ENCODE data around the gene PBX1.
"Not testable (repeated sequence)": the region's sequence is repeated elsewhere in the genome, so short reads cannot be mapped to it uniquely, and the experiment has no call there.

Gene PBX1

DNA sequence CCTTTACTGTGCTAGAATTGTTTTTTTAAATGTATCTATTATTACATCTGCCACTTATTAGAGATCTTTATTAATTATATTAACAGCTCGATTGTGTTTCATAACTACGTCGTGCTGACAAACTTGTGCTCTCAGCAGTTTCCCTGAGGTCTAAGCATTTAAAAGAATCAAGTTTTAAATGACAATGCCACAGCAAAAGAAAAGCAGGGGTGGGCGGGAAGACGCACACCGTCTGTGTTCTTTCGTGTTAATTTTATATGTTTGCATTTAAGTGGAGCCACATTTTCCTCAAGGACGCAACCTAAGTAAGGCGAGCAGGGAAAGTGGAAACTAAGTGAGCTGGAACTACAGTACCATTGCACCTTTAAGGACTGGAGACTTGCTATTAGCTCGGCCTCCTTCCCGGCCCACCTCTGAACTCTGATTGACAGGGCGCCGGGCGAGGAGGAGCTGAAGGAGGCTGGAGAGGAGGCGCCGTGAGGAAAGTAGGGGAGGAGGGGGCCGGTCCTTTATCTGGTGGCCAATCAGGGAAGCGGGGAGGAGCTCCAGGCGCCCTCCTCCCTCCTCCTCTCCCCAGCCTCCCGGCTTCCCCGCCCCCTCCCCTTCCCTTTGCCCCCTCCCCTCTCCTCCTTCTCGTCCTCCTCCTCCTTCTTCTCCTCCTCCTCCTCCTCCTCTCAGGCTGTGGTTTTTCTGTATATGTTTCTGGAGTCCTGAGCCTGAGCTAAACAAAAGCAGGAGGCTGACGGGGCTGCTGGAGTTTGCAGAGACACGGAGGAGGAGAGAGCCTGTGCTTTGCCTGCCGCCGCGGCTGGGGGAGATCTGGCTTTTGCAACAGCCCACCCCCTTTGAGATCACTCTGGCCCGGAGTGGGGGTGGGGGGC is at the start of gene PBX1:
Gene PBX1, plus strand, starts transcription at position 724 of the 881 bp plus-strand sequence.
- peak; percentile 99 for DNase-seq

DNA sequence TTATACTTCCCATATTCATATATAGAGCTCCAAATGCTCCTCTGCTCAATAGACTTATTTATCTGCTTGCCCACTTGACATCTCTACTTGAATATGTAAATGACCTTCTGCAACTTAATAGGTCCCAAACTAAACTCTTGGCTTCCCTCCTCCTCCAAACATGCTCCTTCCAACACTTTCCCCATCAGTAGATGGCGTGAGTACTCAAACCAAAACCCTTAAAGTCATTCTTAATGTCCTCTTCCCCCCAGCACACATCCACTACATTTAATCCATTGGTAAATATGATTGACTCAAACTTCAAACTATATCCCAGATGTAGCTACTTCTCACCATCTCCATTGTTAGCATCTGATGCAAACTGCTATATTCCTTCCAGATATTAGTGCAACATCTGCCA is 48.5 kb upstream of the PBX1 start:
- DNase-seq, result no peak

DNA sequence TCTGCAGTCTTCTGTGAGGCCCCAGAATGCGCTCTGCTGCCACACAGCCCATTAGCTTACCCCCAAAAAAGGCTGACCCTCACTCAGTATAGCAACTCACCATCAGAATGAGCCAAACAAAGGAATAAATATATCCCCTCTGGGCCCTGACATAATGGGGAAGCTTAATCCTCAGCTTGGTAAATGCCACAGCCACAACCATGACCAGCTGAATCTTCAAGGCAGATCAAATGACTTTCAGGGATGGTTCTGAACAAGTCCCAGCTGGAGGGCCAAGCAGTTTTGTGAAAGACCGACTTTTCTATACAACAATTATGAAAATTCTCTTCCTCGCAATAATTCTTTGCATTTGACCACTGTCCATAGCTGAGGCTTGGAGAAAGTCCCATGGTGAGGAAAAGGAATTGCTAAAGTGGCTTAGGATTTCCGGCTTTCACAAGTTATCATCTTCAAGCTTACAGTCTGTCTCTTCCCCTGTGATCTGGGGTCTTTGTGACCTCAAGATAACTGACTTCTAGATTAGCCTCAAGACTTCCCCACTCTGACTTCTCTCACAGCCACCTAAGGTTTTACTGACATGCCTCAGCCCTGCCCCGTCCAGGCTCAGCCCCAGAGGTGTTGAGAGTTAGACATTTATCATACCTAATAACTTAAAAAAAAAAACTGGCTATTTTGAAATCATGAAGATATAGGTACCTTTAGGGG is 47.8 kb upstream of the PBX1 start:
- DNase-seq, result no peak

DNA sequence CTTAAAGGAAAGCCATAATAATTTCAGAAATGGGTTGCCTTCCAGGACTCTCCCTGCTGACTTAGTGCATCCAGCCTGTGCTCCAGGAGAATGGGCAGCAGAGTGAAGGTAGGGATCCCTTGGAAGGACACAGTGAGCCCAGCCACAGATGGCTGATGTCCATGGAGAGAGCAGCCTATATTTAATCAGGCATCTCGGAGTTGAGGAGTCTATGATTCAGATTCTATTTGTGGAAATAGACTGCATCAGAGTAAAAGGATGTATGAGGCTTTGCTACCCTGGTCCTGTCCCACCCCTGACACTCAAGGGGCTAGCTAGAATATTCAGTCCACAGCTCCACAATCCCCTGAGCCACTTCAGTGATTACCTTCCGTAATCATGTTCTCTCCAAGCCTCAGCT is 43.8 kb upstream of the PBX1 start:
- no peak for DNase-seq

DNA sequence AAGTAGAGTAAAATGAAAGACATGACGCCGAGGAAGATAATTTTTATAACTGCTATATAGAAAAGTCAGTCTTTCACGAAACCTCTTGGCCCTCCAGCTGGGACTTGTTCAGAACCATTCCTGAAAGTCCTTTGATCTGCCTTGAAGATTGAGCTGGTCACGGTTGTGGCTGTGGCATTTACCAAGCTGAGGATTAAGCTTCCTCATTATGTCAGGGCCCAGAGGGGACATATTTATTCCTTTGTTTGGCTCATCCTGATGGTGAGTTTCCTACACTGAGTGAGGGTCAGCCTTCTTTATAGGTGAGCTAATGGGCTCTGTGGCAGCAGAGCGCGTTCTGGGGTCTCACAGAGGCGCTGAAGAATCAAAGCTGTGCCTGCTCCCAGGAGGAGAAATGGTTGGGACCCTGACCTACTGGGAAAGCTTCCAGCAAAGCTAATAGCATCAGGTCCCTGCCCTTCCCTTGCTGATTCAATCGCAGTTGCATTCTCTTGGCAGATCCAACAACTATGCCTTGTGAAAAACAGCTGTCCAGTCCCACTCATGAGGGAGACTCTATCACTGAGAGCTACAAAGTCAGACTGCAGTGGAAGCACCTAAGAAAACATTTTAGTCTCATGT is 43.2 kb upstream of the PBX1 start:
- DNase-seq, result no peak

DNA sequence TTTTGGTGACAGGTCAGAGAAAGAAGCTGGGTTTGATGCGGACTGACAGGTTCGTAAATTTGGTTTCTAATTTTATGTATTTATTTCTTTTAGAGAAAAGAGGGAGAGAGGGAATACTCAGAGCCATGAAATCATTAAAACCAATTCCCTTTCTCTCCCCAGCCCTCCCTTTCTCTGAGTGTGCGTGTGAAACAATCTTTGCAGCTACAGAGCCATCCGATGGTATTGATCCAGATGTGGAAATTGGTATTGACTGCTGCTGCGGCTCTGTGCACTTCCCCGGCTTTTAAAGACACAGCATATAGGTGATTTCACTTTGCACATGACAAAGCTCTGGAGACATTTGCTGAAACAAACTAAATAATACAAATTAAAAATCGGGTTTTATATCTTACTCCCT is 42.4 kb upstream of the PBX1 start:
- DNase-seq, result no peak

DNA sequence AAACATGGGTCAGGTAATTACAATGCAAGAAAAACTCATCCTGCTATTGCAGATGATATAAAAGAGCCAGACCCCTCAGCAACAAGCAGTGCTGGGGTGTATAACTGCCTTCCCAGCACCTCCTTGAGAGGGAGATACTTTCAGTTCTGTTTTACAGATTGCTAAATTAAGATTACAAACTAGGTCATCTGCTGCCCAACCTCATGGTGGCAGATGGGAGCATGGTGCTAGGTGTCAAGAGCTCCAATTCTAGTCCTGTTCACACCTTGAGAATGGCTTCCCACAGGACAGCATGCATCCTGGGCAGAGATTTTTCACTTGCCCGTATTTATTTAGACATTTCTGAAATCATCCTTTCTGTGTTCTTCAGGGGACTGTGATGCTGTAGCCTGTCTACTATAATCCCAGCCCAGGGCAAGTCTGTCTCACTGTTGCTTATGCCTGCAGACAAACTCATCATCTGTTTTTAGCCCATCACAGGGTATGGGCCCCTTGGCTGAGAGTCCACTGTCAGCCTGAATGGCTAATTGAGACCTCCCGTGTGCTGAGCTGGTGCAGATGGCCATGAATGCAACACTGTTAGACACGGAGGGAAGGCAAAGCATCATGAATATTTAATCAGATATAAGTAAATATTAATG is 40.2 kb upstream of the PBX1 start:
- no peak for DNase-seq

DNA sequence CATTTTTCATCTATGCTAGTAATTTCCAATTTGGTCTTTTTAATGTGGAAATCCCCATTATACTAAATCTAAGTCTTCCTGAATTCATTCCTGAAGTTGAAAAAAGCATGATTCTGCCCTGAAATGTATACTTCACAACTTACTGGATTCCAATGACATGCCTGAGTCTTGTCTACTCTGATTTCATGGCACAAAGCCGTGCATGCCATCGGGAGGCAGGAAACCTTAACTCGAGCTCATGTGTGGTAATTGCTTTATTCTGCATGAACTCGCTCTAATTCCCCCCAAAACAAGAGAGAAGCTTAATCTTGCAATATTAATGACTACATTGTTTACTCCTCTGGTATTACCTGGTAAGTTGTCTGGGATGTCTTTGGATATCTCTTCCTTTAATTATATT is 39.6 kb upstream of the PBX1 start:
- DNase-seq, result no peak

DNA sequence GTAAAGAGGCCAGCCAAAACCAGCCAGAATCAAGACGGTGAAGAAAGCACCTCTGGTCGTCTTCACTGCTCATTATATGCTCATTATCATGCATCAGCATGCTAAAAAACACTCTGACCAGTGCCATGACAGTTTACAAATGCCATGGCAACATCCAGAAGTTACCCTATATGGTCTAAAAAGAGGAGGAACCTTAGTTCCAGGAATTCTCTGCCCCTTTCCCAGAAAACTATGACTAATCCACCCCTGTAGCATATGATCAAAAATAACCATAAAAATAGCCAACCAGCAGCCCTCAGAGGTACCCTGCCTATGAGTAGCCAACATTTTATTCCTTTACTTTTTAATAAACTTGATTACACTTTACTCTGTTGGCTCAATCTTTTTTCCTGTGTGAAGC is 34.2 kb upstream of the PBX1 start:
- DNase-seq, result no peak

DNA sequence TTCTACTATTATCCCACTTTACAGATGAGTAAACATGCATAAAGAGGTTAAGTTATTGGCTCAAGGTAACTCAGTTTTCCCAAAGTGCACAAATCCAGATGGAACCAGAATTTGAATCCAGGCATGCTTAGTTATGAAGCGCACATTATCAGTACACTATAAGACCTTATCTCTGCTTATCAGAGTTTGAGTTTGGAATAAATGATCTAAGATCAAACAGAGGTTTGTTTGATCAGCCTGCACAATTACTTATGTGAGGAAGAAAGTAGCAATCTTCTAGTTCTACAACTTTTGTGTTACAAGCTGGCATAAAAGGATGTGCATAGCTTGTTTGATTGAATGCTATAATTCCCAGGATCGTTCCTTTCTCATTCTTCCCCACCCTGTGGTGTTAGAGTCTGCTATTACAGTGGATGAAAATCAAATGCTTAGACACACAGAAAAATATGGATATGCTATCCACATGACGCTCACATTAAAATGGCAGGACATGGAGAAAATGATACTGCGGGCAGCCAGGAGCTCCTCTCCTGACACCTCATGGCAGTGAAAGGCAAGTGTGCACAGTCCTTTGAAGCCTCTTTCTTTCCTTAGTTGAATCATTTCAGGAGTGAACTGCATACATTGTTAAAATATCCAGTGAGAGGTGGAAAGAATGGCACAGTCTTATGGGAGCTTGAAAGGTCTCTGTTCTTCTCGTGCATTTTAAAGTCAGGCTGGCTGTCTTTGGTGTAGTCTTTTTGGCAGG is 23.9 kb upstream of the PBX1 start:
- no peak for DNase-seq

DNA sequence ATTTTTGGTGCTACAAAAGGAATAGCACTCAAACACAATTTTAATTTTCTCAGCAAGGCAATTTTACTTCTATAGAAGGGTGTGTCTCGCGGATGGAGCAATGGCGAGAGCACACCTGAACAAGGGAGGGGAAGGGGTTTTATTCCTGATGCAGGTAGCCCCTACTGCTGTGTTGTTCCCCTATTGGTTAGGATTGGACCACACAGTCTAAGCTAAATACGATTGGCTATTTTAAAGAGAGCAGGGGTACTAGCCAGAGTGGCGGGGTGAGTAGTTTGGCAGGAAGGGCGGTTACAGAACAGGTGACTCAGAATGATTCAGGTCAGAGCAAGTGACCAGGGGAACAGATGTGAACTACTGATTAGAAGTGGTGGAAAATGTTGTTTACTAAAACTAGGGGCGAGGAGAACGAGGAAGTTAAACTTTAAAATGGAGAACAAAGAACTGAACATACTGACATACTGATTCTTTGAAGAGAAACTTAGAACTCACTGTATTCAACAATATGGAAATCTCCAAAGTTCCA is 6.5 kb upstream of the PBX1 start:
- not testable (repeated sequence) for DNase-seq

DNA sequence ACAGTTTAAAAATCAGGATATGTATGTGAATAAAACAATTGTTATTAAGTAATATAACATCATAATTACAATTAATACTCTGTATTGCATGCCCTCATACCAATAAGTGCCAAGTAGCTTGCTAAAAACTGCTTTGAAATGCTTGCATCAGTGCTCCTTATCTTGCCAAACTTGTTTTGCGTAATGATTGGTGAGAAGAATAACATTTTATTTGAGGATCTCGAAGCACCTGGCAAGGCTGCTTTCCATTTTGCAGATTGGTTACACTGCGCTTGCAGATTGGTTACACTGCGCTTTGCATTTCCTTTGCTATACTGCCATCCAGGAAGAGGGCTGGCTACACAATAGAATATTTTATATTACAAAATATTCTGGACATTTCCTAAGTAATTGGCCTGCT is 1.7 kb upstream of the PBX1 start:
- no peak for DNase-seq

DNA sequence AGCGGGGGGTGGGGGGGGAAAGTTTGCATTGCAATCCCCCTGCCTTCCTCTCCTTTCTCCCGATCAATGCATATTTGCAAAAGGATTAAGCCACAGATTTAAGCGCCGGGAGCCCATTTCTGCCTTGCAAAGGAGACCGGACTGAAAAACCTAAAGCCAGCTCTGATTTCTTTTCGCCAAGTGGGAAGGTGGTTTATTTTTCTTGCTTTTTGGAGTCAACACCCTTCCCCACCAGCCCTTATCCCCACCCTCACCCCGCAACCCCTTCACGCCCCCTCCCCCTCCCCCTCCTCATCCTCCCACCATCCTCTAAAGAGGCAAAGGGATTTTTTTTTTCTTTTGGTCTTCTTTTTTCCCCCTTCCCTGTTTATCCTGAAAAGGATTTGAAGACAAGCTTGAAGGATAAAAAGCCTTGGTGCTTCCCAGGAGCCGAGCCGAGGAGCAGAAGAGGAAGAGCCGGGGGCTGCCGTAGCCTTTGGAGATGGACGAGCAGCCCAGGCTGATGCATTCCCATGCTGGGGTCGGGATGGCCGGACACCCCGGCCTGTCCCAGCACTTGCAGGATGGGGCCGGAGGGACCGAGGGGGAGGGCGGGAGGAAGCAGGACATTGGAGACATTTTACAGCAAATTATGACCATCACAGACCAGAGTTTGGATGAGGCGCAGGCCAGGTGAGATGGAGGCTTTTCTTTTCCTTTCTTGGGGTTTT is 513 bp downstream of the PBX1 start:
- DNase-seq, result peak; percentile 69

DNA sequence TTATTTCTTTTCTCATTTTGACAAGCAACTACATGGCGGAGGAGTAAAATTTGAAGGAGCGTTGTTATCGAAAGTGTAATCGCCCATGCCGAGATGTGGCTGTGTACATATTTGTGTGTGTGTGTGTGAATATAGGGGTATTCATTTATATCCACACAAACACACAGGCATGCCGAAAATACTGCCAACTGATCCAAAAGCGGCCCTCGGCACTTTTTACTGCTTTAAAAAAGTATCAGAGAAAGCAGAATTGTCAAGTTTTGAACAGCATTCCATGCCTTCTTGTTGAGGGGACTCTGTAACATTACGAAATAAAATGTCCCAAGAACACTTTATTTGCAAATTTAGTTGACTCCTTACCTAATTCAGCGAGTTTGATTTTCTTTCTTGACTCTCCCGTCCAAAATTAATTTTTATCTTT is 1.1 kb downstream of the PBX1 start:
- no peak for DNase-seq

DNA sequence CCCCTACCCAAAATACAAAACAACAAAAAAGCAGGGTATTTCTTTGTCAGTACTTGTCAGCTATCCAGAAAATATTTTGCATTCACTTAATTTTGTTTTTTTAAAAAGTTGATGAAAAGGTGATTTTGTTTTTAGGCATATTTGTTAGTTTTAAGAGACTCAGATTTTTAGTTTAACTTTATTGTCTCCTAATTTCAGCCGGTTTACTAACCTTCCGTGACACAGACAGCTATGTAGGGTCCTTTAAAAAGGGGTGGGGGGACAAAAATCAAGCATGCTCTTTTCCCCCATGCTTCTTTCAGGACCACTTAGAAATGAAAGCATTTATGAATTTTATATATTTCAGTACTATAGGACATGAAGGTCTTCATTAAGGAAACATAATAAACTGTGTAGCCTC is 1.6 kb downstream of the PBX1 start:
- DNase-seq, result no peak

DNA sequence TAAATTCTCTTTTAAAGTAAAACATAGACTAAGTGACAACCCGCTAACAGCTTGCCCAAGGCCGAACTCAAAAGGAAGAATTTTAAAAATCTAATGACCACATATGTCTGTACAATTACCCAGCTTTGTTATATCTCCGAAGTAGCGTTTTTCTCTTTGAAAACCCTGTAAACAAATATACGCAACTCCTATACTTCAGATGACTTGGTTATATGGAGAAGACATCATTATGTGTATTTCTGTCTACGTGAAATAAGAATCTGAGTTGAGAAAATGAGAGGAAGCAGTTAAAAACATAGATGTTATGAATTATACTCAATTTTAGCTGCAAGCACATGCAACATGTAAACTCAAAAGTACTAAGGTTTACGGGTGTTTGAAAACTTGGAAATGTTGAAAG is 2.0 kb downstream of the PBX1 start:
- no peak for DNase-seq

DNA sequence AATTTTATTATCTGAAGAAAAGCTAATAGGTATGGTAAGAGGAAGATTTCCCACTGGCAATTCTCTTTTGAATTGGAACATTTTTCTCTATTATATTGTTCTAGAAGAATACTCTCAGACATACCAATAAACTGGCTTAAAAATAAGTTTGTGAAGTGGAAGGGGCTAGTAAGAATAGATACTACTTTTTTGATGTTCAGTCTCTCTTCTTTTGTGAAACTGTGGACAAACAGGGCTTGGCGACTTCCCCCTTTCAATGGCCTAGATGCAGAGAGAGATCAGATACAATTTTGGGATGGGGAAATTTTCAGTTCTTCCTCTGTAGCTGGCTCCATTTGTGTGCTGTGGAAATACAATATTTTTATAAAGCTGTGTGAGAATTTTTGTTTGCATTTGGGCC is 2.5 kb downstream of the PBX1 start:
- DNase-seq, result peak; percentile 14

DNA sequence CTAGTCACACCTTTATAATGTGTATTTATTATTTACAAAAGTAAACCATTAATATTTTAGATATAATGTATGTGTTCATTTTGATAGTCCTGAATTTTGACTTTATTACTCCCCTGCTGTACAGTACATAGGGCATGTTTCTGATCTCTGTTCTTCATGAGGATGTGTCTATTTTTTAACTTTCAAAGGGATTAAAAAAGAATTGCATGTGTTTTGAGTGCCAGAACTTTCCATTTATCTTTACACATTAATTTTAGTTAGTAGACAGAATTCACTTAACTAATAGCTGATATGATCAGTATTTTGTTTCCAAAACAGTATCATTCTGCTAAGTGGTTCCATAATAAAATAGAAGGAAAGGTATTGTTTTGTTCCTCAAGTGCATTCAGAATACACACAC is 3.1 kb downstream of the PBX1 start:
- DNase-seq, result no peak

DNA sequence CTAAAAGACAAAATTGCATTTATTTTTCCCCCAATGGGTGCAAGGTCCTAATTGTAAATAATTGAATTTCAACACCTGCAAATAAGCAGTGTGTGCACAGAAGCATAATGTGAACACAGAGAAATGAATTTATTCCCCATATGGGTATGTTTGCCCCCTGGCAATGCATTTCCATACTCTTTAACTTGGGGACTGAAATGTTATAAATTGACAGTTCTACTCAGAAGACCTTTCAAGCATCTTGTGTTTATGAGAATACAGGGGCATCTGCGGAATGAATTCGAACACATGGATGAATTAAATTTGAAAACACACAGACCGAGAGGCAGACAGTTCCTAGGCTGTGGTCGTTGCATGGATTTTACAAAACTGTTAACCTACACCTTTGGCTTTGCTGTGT is 3.5 kb downstream of the PBX1 start:
- peak; percentile 25 for DNase-seq

DNA sequence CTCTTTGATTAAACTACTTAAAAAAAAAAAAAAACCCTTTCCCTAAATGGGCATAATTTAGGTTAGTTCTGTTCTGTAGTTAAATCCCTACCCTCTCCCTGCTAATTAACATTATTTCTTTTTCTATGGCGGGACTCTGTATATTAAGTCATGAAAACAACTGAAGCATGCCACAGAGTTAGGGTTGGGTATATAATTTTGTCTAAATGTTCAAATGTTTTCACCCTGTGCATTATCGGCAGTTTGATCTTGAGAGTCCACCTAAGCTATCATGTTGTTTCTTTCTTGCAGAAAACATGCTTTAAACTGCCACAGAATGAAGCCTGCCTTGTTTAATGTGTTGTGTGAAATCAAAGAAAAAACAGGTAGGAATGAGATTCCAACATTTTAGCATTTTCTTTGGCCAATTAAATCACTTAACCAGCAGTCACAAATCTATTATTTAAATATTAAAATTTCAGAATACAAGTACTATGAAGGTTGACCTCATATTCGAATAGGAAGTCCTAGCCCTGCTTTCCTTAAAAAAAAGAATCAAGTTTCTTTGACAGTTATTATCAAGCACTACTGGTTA is 4.0 kb downstream of the PBX1 start:
- no peak for DNase-seq

DNA sequence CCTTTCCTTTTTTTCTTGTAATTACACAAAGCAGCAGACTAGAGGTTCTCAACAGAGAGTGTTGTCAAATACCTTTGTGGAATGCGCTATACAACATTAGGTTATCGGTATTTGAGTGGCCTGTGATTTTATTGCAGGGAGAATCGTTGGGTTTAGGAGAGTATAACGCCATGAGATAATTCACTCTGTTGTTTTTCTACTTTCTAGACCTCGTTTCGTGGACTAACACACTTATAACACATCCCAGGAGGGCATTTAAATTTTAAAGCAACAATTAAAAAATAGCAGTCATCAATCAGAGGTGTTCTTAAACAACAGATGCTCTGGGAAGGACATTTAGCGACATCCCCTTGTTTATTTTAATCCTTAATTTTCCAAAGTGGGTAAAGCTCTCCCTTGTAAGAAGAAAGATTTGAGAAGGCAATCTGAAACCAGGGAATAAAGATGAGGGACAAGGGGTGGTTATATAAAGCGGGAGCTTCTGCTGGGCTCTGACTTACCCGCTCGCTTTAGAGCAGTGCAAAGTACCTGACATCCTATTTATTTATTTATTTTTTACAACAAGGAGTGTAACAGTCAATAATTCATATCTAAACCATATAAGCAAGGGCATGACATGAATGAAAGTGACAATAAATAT is 4.9 kb downstream of the PBX1 start:
- no peak for DNase-seq
